Pons (tissue), 1 donor: ENCODE results near the gene NDUFB6.
"Not testable (repeated sequence)": the region's sequence is repeated elsewhere in the genome, so short reads cannot be mapped to it uniquely, and the experiment has no call there.

Experiments used
- DNase-seq: peaks from one replicate; pipeline ENCODE4 v3.0.0-alpha.2; 2016; ENCODE audit warnings: low spot score

NDUFB6 gene

DNA sequence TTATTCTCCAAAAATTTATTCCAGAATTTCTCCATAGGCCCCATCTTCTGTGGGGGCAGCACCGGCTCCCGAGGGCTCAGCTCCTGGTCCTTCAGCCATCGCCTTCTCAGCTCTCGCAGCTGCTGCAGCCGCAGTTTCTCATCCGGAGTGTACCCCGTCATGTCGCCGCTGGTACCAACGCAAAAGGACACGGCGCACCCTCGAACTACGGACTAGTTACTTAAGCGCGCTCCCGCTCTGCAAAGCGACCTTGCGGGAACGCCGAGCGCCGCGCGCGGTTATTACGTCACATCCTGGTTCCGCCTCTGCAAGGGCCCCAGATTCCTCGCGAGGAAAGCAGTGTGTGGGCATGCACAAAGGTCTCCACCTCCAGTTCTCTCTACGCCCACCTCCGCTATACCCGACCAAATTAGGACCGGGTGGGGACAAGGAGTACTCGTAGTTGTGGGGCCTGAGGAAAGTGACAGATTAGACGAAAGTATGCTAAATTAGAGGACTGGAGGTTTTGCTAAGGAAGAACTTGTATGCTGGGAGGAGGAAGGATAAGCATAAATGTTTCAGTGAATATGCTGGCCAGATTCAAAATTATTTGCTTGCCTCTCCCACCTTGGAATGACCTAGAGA is at the start of gene NDUFB6:
NDUFB6 (minus strand) TSS at position 260 of the 624 bp plus-strand sequence; CDS start at position 161, 99 bp downstream.
- DNase-seq: peak; percentile 90

DNA sequence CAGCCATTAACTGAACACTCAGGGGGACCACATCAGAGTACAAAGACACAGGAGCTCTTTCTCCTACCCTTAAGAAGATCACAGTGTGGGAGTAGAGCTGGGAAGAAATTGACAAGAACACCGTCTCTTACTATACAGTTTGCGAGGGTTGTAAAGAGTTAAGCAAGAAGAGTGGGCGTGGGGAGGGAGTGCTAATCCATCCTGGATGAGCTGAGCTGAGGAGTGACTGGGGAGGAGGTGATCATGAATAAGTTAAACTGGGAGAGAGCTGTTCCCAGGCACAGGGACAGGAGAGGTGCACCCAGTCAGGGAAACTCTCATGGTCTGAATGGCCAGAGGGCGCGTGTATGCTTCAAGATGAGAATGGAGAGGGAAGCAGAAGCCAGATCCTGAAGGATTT is 45.3 kb upstream of the NDUFB6 start:
- no peak for DNase-seq

DNA sequence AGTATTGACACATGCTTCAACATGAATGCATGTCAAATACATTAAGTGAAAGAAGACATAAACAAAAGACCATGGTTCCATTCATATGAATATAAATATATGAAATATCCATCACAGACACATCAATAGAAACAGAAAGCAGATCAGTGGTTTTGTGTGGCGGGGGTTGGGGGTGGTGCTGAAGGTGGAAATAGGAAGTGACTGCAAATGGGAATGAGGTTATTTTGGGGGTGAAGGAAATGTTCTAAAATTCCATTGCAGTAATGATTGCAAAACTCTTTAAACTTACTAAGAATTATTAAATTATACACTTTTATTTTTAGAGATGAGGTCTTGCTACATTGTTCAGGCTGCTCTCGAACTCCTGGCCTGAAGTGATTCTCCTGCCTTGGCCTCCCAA is 33.9 kb upstream of the NDUFB6 start:
- DNase-seq: no peak

DNA sequence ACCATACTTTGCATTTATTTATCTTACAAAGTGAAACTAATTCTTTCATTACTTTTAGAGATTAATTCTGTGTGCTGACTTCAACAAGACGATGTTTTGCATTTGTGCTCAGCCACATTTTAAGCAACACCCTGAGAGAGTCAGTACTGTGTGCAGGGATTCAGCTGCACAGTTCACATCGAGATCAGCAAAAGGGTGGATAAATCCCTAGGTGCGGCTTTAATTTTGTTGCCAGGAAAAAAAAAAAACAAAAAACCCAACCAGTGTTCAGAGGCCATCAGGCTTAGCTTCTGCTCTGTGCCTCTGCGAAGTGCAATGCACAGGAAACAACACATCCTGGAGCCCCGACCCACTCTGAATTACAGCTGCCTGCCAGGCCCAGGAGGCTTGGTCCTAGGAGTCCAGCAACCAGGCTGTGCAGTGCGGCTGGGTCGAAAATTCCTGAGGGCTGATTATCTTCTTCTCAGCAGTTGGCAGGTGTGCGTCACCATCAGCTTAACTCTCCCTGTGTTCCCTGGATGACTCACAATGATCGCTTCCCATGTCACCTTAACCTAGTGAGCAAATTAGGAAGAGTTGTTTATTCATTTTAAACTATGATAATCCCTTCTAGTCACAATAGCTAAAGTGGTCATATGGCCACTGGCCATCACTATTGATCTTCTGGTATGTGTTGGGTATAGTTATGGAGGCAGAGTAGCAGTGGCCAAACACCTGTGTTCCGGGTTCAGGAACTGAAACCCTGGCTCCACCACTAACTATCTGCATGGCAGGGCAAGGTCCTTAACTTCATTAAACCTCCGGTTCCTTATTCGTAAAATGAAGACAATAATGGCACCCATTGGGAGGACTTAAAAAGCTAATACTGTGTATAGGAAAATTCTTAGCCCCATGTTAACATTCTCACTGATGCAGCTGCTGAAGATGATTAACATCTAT is 31.2 kb upstream of the NDUFB6 start:
- no peak for DNase-seq

DNA sequence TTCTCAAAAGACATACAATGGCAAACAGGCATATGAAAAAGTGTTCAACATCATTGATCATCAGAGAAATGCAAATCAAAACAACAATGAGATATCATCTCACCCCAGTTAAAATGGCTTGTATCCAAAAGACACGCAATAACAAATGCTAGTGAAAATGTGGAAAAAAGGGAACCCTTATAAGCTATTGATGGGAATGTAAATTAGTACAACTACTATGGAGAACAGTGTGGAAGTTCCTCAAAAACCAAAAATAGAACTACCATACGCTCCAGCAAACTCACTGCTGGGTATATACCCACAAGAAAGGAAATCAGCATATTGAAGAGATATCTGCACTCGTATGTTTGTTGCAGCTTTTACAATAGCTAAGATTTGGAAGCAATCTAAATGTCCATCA is 26.1 kb upstream of the NDUFB6 start:
- DNase-seq: not testable (repeated sequence)

DNA sequence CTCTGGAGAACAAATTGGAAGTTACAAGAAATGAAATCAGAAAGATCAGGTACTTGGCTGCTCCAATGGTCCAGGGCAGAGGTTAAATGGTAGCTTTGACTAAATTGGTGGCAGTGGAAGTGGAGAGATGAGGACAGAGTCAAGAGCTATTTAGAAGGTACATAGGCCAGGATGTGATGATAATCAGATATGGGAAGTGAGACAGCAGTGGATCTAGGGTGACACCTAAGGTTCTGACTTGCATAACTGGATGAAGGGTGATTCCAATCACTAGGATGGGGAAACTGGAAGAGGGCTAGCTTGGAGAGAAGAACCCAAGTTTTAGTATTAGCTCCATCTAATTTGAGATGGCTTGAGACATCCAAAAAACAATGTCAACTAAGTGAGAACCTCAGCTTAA is 24.0 kb upstream of the NDUFB6 start:
- no peak for DNase-seq

DNA sequence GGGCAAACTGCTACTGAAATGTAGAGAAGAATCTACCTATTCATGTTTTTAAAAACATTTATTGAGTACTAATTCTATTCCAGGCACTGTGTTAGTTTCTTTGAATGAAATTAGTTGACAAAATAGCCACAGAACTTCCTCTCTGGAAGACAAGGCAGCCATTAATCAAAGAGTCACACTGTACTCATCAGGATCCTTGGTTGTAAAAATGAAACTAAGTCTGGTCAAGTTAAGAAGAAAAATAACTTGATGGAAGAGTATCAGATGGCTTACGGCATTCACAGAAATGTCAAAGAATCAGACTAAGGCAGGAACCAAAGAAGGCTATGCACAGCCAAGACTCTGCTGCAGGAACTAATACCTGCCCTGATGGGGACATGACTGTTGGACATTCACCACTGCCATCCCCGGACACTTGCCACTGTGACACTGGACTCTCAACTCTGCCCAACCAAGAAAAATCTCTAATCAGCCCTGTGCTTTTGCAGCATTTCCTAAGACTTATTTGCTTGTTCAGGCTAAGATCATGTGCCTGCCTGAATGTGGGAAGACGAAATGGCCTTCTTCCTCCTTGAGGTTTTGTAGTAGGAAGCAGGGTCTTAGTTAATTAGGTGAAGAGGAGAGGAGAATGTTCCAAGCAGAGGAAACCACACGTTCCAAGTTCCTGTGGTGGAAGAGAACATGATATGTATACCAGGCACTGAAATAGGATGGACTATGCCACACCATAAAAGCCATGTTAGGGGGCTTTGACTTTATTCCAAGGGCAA is 23.3 kb upstream of the NDUFB6 start:
- DNase-seq: no peak

DNA sequence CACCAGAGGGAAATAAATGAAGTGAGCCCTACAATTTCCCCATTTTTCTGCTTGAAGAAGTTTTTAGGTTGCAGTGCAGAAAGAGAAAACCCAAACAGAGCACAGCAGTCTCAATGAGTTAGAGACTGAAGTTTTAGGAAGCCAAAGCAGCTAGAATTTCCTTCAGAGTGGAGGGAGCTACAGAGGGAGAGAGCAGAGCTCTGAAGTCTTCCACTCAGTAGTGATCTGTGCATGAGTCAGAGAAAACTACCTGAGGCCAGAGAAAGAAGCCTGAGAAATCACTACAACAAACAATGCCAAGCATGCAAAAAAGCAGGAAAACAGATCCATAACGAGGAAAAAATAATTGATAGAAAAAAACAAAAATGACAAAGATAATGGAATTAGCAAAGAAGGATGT is 17.9 kb upstream of the NDUFB6 start:
- no peak for DNase-seq

DNA sequence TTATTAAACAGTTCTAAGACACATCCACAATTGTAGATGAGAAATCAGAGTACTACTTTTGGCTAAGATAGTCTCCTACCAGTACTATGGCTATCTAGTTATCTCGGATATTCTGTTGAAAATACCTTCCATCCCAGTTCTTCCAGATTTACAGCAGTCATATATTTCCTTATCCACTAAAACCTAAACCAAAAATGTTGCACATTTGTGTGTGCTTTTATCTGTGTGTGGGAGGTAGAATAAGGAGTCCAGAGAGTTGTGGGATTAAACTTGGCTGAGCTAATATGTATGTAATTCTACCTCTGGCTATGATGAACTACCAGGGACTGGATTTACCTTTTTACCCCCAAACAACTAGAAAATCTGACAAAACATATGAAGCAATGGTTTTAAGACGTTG is 17.5 kb upstream of the NDUFB6 start:
- DNase-seq: no peak

DNA sequence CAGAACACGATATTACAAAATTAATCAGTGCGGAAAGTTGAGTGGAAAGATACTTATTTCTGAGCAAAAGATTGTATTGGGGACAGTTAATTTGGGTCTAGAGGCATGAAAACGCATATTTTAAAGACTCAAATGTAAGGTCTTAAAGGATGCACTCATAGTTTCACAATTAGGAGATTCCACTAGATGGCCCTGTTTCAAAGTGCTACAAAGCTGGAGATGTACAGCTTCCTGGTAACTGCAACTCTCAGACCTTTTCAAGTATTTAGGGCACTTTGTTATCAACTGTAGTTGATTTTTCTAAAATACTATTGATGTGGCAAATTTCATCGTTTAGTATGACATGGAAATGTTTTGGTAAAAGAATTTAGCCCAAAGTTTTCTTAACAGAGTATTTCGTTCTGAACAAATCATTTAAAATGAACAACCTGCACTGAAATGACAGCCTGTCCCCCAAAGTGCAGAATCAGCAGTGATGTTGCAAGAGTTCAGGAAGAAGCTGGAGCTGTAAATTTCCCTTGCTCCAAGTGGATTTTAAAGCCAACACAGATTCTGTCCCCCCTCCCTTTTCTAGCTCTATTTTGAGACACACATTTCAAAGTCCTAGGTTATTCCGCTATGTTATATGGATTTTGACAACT is 16.2 kb upstream of the NDUFB6 start:
- peak; percentile 75 for DNase-seq

DNA sequence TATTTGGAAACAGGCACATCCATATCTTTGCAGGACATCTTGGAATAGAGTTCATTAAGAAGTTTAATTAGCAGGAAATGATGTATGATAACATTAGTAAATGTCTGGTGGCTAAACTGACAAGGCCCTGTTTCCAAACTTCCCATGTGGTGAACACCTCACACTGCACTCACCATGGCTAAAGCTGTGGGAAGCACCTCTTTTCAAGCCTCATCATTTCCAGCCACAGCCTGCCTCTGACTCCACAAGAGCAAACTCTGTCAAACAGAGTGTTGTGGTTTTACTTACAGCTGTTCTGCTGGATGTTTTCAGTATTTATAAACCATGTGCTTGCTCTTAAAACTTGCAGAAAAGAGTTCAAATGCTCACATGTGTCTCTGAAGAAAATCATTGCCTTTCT is 14.9 kb upstream of the NDUFB6 start:
- DNase-seq: no peak

DNA sequence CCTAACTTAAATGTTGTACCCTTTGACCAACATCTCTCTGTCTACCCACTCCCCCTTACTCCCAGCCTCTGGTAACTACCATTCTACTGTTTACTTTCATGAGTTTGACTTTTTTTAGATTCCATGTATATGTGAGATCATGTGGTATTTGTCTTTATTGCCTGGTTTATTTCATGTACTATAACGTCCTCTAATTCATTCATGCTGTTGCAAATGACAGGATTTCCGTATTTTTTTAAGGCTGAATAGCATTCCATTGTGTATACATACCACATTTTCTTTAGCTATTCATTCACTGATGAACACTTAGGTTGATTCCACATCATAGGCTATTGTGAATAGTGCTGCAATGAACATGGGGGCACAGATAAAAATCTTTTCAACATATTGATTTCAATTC is 11.8 kb upstream of the NDUFB6 start:
- no peak for DNase-seq

DNA sequence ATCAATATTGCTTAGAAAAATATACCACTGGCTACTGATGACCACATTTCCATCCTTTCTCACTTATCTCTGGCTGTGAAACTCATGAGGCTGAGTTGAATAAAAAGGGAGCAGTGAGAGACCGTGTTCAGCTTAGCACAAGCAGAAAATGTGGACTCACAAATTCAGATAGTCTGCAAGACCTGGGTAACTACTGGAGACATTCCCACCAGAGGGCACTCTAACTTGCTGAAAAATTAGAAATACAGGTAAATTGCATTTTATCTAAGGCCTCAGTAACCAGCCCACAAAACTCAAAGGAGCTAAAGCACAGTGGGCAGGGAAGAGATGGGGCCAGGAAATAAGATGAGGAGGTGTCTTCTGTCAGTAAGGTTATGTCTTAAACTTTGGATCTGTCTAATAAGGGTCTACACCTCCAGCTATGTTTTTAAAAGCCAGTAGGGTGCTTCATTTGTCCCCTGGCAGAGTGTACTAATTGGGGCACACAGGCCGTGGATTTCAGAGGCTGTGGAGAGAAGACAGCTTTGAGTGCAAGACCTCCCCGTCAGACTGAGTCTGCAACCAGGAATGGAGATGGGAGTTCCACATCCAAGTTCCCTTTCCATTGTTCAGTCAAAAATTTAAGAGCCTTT is 8.7 kb upstream of the NDUFB6 start:
- peak; percentile 64 for DNase-seq

DNA sequence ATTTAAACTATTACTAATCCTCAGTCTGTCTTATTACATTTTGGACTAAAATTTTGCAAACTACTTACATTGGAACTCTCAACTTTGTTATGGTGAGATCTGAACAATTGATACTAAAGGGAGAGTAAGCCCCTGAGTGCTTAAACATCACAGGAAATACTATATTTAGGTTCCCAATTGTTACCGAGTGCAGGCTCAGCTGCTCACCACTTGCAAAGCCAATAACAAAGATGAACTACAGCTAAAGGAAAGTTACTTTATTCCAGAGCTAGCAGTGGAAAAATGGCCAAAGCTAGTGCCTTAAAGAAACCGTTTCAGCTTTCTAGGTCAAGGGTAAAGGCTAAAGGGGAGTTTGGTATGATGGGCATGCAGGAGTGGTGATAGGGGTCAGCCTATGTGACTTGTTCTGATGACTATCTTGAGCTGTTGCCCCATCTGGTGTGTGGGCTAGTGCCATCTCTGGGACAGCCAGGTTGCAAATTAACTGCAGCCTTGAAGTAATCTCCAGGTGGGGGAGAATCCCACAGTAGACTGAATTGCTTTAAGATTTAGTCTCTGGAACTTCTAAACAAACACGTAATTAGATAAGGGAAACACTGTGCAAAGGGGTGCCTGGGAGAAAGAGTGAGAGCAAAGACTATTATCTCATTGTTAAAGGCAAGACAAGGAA is 7.8 kb upstream of the NDUFB6 start:
- no peak for DNase-seq

DNA sequence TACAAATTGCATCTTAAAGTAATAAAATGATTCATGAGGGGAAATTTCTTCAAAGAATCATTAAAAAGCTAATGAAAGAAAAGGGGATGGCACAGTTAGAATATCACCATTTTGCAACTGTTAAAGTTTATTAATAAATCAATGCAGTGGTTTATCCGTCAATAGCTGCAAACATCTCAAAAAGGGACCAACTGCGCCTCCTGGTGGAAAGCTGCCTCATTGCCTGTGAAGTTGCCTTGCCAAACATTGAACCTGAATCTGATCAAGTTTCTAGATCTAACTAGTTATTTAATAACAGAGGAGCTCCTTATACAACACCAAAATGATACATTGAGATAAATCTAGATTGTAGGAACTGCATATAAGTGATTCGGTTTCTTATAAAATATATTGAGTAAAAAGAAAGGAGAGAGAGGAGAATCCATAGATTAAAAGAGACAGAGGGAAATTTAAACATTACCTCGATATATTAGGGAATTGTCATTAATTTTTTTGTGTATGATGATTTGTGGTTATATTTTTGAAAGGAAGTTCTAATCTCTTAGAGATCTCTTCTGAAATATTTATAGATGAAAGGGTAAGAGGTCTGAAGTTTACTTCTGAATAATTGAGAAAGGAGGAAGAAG is 6.9 kb upstream of the NDUFB6 start:
- peak; percentile 60 for DNase-seq

DNA sequence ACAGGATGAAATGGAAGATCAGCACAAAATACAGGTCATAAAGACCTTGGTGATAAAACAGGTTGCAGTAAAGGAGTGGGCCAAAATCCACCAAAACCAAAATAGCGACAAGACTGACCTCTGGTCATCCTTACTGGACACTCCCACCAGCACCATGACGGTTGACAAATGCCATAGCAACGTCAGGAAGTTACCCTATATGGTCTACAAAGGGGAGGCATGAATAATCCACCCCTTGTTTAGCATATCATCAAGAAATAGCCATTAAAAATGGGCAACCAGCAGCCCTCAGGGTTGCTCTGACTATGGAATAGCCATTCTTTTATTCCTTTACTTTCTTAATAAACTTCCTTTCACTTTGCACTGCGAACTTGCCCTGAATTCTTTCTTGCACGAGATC is 6.0 kb upstream of the NDUFB6 start:
- DNase-seq: no peak

DNA sequence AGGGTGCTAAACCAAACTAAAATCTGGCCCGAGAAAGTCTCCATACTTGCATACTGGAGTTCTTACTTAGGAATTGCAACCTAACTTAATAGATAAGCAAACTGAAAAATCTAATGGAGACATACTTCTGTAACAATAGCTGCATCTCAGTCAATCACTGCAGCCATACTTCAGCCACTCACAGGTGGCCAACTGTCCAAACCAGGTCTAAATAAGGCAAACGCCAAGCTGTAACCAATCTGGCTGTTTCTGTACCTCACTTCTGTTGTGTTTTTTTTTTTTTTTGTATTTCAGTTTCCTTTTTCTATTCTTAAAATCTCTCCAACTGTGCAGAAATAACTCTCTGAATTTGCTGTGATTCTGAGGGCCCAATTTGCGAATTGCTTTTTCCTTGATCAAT is 4.4 kb upstream of the NDUFB6 start:
- DNase-seq: no peak

DNA sequence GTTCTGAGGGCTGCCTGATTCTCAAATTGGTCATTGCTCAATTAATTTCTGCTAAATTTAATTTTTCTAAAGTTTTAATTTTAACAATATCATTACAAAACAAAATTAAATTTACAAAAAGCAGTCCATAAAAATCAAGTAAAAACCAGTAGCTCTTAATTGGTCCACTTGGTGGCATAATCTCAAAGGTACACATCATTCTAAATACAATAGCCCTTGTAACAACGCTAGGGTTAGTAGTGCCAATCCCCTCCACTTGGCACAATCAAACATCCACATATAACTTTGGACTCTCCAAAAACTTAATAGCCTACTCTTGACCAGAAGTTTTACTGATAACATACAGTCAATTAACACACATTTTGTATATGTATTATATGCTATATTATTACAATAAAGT is 1.9 kb upstream of the NDUFB6 start:
- DNase-seq: no peak

DNA sequence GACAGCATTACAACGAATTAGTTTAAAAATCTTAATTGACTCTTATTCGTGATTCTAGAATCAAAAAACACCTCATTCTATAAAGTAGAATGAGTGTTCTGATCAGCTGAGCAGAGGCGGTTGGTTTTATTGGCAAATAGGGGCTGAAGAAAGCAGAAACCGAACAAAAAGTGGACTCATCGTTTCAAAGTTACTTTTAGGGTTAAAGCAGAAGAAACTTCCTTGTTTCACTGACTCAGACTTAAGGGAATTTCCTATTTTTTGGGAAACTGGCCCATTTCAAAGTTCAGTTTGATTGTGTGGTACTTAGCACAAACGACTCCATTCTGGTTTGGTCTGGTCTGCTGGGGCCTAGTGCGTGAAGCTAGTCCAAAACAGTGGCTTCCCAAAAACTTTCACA is 862 bp upstream of the NDUFB6 start:
- no peak for DNase-seq

DNA sequence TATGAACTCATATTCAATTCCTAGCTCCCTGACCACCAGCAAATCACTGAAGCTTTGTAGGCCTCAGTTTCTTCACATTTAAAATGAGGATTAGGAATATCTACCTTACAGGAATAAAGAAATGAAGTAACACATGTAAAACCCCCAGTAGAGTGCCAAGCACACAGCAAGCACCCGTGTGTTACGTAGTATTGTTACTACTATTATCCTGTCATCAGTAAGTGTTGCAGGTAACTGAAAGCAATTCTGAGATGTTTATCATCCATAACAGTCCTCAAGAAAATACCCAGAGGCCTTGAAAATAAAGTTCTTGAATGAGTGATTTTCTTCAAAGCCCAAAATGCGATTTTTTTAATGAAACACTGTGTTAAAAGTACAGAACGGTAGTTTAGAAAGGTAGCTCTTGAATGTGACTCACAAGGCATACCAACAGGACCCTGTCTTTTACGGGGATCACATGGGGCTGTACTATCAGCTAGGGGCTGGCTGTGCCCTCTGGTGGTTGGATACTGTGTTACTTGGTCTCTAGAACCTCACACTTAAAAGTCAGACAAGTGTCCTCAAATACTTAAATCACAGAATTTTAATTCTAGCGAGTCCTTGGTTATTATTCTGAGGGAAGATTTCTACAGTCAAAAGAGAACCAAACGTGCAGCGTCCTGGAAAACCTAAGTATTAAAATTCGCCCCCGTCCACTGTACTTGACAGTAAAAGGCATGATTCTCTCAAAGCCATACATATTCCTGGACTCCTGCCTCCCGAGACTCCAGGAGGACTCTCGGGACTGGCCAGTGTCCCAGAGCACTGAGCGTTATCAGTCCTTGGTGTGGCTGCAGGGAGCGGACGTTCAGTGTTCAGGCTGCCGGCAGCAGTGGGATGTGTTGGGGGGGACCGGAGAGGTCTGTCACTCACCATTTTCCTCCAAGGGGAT is 725 bp downstream of the NDUFB6 start:
- peak; percentile 82 for DNase-seq
